Measurements from ENCODE around the gene CTNNA2.

Gene CTNNA2

GRCh38 chr2:80002568-80003157, 489.8 kb downstream of the CTNNA2 start:
- H3K9me3 ChIP-seq (ENCODE audit: control insufficient read depth, low read length) = no peaks in the 10 kb centered on the region
- H3K4me1 ChIP-seq = no peaks in the 10 kb centered on the region
- H2AFZ ChIP-seq = no peak overlapping the region
- H3K27me3 ChIP-seq (ENCODE audit: control insufficient read depth, insufficient read depth, low read length) = no peaks in the 10 kb centered on the region
- no peak for TF ChIP-seq CTCF (IDR thresholded peaks at IDR 0.05)
- no peak overlapping the region for H3K4me3 ChIP-seq (ENCODE audit: low read depth, low read length)
- H3K9ac ChIP-seq = no peak overlapping the region
- H3K36me3 ChIP-seq (ENCODE audit: control insufficient read depth, insufficient read depth, low read length) = no peaks in the 10 kb centered on the region
- H3K79me2 ChIP-seq = no peaks in the 10 kb centered on the region
- no peak overlapping the region for H3K4me2 ChIP-seq (ENCODE audit: low read length)
- H3K27ac ChIP-seq = no peak overlapping the region

- H3K9ac ChIP-seq = no peak overlapping the region
- TF ChIP-seq CTCF (IDR thresholded peaks at IDR 0.05) = no peak
These were observed 495.1 kb downstream of the CTNNA2 start for GRCh38 chr2:80007777-80008503.

GRCh38 chr2:80008596-80008995, 495.7 kb downstream of the CTNNA2 start:
- Histone ChIP-seq H3K27ac (no peak overlapping the region), H3K4me3 (ENCODE audit: low read depth, low read length) (no peak overlapping the region), H3K36me3 (ENCODE audit: control insufficient read depth, insufficient read depth, low read length) (no peaks in the 10 kb centered on the region), H3K9ac (no peak overlapping the region), H3K27me3 (ENCODE audit: control insufficient read depth, insufficient read depth, low read length) (no peaks in the 10 kb centered on the region), H3K4me2 (ENCODE audit: low read length) (no peak overlapping the region), H3K4me1 (no peaks in the 10 kb centered on the region), H2AFZ (no peak overlapping the region), H3K9me3 (ENCODE audit: control insufficient read depth, low read length) (no peaks in the 10 kb centered on the region), H3K79me2 (no peaks in the 10 kb centered on the region)
- TF ChIP-seq CTCF (IDR thresholded peaks at IDR 0.05) = no peak

More at GRCh38 chr2:80007777-80008503, 495.1 kb downstream of the CTNNA2 start:
- no peaks in the 10 kb centered on the region for H3K79me2 ChIP-seq
- H3K9me3 ChIP-seq (ENCODE audit: control insufficient read depth, low read length) = no peaks in the 10 kb centered on the region
- no peak overlapping the region for H3K4me2 ChIP-seq (ENCODE audit: low read length)
- no peak overlapping the region for H2AFZ ChIP-seq
- H3K4me1 ChIP-seq = no peaks in the 10 kb centered on the region
- H3K27ac ChIP-seq = no peak overlapping the region
- no peaks in the 10 kb centered on the region for H3K27me3 ChIP-seq (ENCODE audit: control insufficient read depth, insufficient read depth, low read length)
- H3K4me3 ChIP-seq (ENCODE audit: low read depth, low read length) = no peak overlapping the region
- no peaks in the 10 kb centered on the region for H3K36me3 ChIP-seq (ENCODE audit: control insufficient read depth, insufficient read depth, low read length)

- H3K36me3 ChIP-seq (ENCODE audit: control insufficient read depth, insufficient read depth, low read length) = no peaks in the 10 kb centered on the region
- H2AFZ ChIP-seq = no peak overlapping the region
These were observed 496.4 kb downstream of the CTNNA2 start for GRCh38 chr2:80009211-80009610.

More at GRCh38 chr2:80009211-80009610, 496.4 kb downstream of the CTNNA2 start:
- H3K27me3 ChIP-seq (ENCODE audit: control insufficient read depth, insufficient read depth, low read length) = no peaks in the 10 kb centered on the region
- H3K9me3 ChIP-seq (ENCODE audit: control insufficient read depth, low read length) = no peaks in the 10 kb centered on the region
- no peak overlapping the region for H3K4me2 ChIP-seq (ENCODE audit: low read length)
- no peaks in the 10 kb centered on the region for H3K4me1 ChIP-seq
- no peak overlapping the region for H3K9ac ChIP-seq
- H3K4me3 ChIP-seq (ENCODE audit: low read depth, low read length) = no peak overlapping the region
- H3K79me2 ChIP-seq = no peaks in the 10 kb centered on the region
- H3K27ac ChIP-seq = no peak overlapping the region
- TF ChIP-seq CTCF (IDR thresholded peaks at IDR 0.05) = no peak

All from parathyroid adenoma (tissue), 2 donors.